ENCODE results near the gene STAC3. TPM values are rescaled to one million over a fixed set of nuclear protein-coding genes. Genes with fewer than 3 reads are reported as not detected.

Gene STAC3
- polyA plus RNA-seq, 1 experiment, result 0.25 TPM

GRCh38 chr12:57261428-57261865 lies 10.5 kb upstream of the STAC3 start:
- Histone ChIP-seq H3K27me3 (ENCODE audit: control insufficient read depth, insufficient read depth, low read length) (no peaks in the 10 kb centered on the region), H3K27ac (ENCODE audit: low read depth, low read length) (no peak overlapping the region), H3K9me3 (ENCODE audit: control insufficient read depth, insufficient read depth, low read length) (no peaks in the 10 kb centered on the region), H3K4me3 (ENCODE audit: low read depth, low read length) (no peak overlapping the region)
- CTCF ChIA-PET, result interaction anchor here (0.6 to 2.8 kb wide), 10 partner anchors 11 to 571 kb away, joined by 3 to 23 read pairs (median 6); partner anchors contain the start of gene GLI1
- POLR2A ChIA-PET, result interaction anchor here (0.6 kb wide), 1 partner anchor 191 kb away, joined by 3 read pairs; no protein-coding TSS in a partner anchor
- DNase-seq (ENCODE audit: low read depth, low spot score), result no peak
- TF ChIP-seq, protein P1, sequence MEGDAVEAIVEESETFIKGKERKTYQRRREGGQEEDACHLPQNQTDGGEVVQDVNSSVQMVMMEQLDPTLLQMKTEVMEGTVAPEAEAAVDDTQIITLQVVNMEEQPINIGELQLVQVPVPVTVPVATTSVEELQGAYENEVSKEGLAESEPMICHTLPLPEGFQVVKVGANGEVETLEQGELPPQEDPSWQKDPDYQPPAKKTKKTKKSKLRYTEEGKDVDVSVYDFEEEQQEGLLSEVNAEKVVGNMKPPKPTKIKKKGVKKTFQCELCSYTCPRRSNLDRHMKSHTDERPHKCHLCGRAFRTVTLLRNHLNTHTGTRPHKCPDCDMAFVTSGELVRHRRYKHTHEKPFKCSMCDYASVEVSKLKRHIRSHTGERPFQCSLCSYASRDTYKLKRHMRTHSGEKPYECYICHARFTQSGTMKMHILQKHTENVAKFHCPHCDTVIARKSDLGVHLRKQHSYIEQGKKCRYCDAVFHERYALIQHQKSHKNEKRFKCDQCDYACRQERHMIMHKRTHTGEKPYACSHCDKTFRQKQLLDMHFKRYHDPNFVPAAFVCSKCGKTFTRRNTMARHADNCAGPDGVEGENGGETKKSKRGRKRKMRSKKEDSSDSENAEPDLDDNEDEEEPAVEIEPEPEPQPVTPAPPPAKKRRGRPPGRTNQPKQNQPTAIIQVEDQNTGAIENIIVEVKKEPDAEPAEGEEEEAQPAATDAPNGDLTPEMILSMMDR (IDR thresholded peaks at IDR 0.05; ENCODE audit: low read depth, low read length), result no peak

DNA sequence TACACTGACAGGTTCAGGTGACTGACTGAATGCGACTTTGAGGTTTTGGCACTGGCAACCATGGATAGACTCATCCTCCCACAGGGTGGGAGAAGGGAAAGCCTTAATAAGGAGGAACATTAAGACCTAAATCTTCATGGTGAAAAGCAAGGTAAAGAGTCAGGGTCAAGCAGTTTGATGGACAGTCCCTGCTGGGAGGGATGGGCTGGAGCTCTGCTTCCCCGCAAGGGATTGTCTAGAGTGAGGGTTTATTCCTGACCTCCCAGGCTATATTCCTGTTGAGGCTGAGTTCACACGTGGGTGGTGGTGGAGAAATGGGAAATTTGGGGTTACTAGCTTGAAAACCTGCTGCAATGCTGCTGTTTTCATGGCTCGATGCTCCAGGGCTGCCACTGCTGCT lies 9.4 kb upstream of the STAC3 start:
- Histone ChIP-seq H3K4me3 (ENCODE audit: low read depth, low read length) (no peak overlapping the region), H3K27ac (ENCODE audit: low read depth, low read length) (no peak overlapping the region), H3K9me3 (ENCODE audit: control insufficient read depth, insufficient read depth, low read length) (no peaks in the 10 kb centered on the region), H3K27me3 (ENCODE audit: control insufficient read depth, insufficient read depth, low read length) (no peaks in the 10 kb centered on the region)
- ChIA-PET POLR2A (no interaction called here), CTCF (interaction anchor here (0.6 to 2.8 kb wide), 5 partner anchors 9 to 203 kb away, joined by 3 to 23 read pairs (median 4); no protein-coding TSS in a partner anchor)
- TF ChIP-seq, protein P1 (IDR thresholded peaks at IDR 0.05; ENCODE audit: low read depth, low read length), result no peak
- DNase-seq (ENCODE audit: low read depth, low spot score), result no peak

DNA sequence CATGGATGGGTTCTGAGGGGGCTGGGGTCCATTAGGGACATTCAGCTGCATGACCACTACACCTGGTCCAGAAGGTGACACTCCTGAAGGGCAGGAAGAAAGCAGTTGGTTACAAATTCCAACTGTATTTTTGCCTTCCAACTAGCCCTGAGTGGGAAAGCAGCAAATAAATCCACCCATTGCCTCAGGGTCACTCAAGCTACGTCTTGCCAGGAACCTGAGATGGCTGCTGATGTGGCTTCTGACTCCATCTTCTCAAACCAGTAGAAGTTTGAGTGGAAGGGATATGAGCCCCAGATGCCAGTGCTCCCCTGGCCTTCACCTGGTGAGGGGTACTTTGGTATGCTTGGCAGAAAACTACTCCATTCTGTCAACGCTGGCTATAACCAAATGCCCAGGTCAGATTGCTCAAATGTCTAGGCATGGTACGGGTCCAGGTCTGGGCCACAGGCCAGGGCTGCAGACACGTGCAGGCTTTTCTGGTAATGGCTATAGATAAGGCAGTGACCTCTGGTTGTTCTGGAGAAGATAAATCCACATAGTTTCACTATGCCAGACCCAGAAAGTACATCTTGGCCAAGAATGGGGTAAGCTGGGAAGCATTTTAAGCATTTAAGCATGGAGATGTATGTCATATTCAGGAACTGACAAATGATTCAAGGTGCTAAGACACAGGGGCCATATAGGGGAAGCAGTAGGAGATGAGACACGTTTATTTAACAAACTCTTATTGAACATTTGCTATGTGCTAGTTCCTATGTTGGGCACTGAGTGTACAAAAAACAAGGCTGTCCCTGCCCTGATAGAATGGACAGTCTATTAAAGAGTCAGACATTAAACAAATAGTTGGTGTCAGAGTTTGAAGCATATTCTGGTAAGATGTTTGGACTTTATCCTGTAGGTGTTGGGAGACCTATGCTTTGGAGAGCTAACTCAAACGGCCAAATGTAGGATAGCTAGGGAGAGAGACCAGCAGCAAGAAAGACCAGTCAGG lies 8.3 kb upstream of the STAC3 start:
- no peaks in the 10 kb centered on the region for H3K27me3 ChIP-seq (ENCODE audit: control insufficient read depth, insufficient read depth, low read length)
- no peak overlapping the region for H3K4me3 ChIP-seq (ENCODE audit: low read depth, low read length)
- ChIA-PET POLR2A (no interaction called here), CTCF (interaction anchor here (1.9 to 2.8 kb wide), 2 partner anchors 15 to 194 kb away, joined by 10 to 23 read pairs; no protein-coding TSS in a partner anchor)
- no peaks in the 10 kb centered on the region for H3K9me3 ChIP-seq (ENCODE audit: control insufficient read depth, insufficient read depth, low read length)
- H3K27ac ChIP-seq (ENCODE audit: low read depth, low read length), result no peak overlapping the region
- TF ChIP-seq, protein P1 (IDR thresholded peaks at IDR 0.05; ENCODE audit: low read depth, low read length), result no peak
- DNase-seq (ENCODE audit: low read depth, low spot score), result no peak

DNA sequence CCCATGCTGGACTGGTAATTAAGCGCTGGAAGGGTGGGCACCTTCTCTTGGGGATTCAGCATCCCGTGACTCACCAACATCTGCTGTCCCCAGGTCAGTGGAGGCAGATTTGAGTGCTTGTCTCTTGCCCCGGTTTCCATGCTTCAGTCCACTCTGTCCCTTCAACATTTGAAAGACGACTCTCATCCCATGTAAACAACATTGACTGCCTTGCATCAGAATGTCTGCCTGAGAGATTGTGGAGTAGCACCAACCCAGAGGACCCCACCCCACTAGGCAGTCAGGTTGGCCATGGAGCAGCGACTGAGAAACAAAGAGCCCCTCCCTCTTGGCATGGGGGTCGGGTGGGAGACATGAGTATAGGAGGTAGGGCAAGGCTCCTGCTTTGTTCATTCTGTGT lies 4.9 kb upstream of the STAC3 start:
- TF ChIP-seq, protein P1 (IDR thresholded peaks at IDR 0.05; ENCODE audit: low read depth, low read length), result no peak
- Histone ChIP-seq H3K9me3 (ENCODE audit: control insufficient read depth, insufficient read depth, low read length) (no peaks in the 10 kb centered on the region), H3K27me3 (ENCODE audit: control insufficient read depth, insufficient read depth, low read length) (no peaks in the 10 kb centered on the region), H3K4me3 (ENCODE audit: low read depth, low read length) (no peak overlapping the region), H3K27ac (ENCODE audit: low read depth, low read length) (no peak overlapping the region)
- POLR2A ChIA-PET, result interaction anchor here (0.6 kb wide), 1 partner anchor 181 kb away, joined by 8 read pairs; no protein-coding TSS in a partner anchor
- DNase-seq (ENCODE audit: low read depth, low spot score), result no peak
- CTCF ChIA-PET, result interaction anchor here (1.0 to 2.0 kb wide), 2 partner anchors 9 to 203 kb away, joined by 3 to 5 read pairs; partner anchors contain the start of gene GLI1

All from AG04450 (cell line).